GM23338 (cell line): ENCODE measurements around the gene GNAS.

ENCODE experiments used
- CREB1 ChIP-seq: fragments of 250-450 bp; sonication (Bioruptor Pico); IDR thresholded peaks from 2 replicates; pipeline ENCODE4 v1.5.0; 2020; ENCODE audit warnings: low read depth, mild to moderate bottlenecking, moderate library complexity
- EZH2 ChIP-seq: fragments of 200-600 bp; sonication (generic); IDR thresholded peaks from one replicate; pipeline ENCODE4 v1.8.0; 2017; ENCODE audit warnings: antibody characterized with exemption, mild to moderate bottlenecking, low read depth; ENCODE audit not compliant: unreplicated experiment
- EZH2phosphoT487 ChIP-seq: fragments of 200-600 bp; sonication (generic); IDR thresholded peaks from one replicate; pipeline ENCODE4 v1.8.1; 2018; ENCODE audit warnings: antibody characterized with exemption; ENCODE audit not compliant: unreplicated experiment
- POLR2AphosphoS5 ChIP-seq: IDR thresholded peaks from 2 replicates; pipeline ENCODE4 v1.6.1; 2016; ENCODE audit warnings: antibody characterized with exemption, low read depth
- STAT1 ChIP-seq: IDR thresholded peaks from one replicate; pipeline ENCODE4 v1.6.1; 2016; ENCODE audit warnings: antibody characterized with exemption; ENCODE audit not compliant: unreplicated experiment
- TF ChIP-seq, protein P1 (sequence below), 2 experiments: fragments of 200-600 bp in 1 of 2; sonication (generic) in 1 of 2; conservative IDR thresholded peaks; 2 replicates each; pipeline versions ENCODE4 v1.5.1 to v1.6.1; 2016 to 2017; ENCODE audit warnings: antibody characterized with exemption in 2 of 2, low read depth in 2 of 2, mild to moderate bottlenecking in 2 of 2, moderate library complexity in 1 of 2

DNA sequence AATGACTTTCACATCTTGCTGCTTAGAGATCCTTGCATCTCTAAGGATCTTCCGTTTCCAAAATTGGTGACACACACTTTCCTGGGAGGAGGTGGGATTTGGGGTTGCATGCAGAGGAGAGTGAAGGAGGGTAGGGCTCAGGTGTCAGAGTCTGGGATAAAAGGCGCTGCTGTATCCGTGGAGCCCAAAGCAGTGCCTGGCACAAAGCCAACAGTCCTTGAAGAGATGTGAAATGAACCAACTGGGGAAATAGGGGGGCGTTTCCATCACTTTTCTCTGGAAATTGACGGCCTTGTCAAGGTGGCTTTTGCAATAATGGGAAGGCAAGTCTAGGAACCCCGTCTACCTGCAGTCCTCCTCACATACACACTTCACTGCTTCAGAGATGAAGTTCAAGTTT lies 69.0 kb downstream of the GNAS start:
- TF ChIP-seq POLR2AphosphoS5 (no peak), EZH2phosphoT487 (no peak), EZH2 (no peak), CREB1 (CRISPR knock-in tag) (no peak), STAT1 (no peak)
- TF ChIP-seq, protein P1, sequence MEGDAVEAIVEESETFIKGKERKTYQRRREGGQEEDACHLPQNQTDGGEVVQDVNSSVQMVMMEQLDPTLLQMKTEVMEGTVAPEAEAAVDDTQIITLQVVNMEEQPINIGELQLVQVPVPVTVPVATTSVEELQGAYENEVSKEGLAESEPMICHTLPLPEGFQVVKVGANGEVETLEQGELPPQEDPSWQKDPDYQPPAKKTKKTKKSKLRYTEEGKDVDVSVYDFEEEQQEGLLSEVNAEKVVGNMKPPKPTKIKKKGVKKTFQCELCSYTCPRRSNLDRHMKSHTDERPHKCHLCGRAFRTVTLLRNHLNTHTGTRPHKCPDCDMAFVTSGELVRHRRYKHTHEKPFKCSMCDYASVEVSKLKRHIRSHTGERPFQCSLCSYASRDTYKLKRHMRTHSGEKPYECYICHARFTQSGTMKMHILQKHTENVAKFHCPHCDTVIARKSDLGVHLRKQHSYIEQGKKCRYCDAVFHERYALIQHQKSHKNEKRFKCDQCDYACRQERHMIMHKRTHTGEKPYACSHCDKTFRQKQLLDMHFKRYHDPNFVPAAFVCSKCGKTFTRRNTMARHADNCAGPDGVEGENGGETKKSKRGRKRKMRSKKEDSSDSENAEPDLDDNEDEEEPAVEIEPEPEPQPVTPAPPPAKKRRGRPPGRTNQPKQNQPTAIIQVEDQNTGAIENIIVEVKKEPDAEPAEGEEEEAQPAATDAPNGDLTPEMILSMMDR (conservative IDR thresholded peaks at IDR 0.05; ENCODE audit: low read depth in 2 of 2): no peak
